Chondrocyte (in vitro differentiated cells): ENCODE measurements around the gene PRG3. TPM values are rescaled to one million over a fixed set of nuclear protein-coding genes. Genes with fewer than 3 reads are reported as not detected.

Experiments used
- DNase-seq: peaks from one replicate; pipeline ENCODE4 v3.0.0; 2021; ENCODE audit warnings: mixed read lengths, low spot score
- H3K27ac Mint-ChIP-seq: one replicate; pipeline ENCODE4 v1.8.0; 2021; ENCODE audit warnings: mild to moderate bottlenecking, moderate library complexity, mixed read lengths; ENCODE audit not compliant: unreplicated experiment
- H3K27me3 Mint-ChIP-seq: 2 replicates; pipeline ENCODE4 v1.8.0; 2021; ENCODE audit warnings: low read depth, mixed read lengths
- H3K36me3 Mint-ChIP-seq: 2 replicates; pipeline ENCODE4 v1.8.0; 2021; ENCODE audit warnings: low read depth, mixed read lengths
- H3K4me1 Mint-ChIP-seq: 2 replicates; pipeline ENCODE4 v1.8.0; 2021; ENCODE audit warnings: low read depth, mild to moderate bottlenecking, mixed read lengths
- H3K4me3 Mint-ChIP-seq: one replicate; pipeline ENCODE4 v1.8.0; 2021; ENCODE audit warnings: mild to moderate bottlenecking, moderate library complexity, mixed read lengths; ENCODE audit not compliant: unreplicated experiment
- H3K9me3 Mint-ChIP-seq: 2 replicates; pipeline ENCODE4 v1.8.0; 2021; ENCODE audit warnings: low read depth, mixed read lengths
- CTCF ChIP-seq: fragments of 200-600 bp; sonication (generic); IDR thresholded peaks from 2 replicates; pipeline ENCODE4 v1.5.0; 2021; ENCODE audit warnings: antibody characterized with exemption, mild to moderate bottlenecking, moderate library complexity
- total RNA-seq: library from RNA; stranded (reverse); gene quantifications from 3 replicates; pipeline ENCODE4 v1.2.1, GENCODE V29; 2021

PRG3 gene
- total RNA-seq, 1 donor from 2014 or later: not detected

GRCh38 chr11:57421805-57422204 is 40.9 kb upstream of the PRG3 start:
- Mint-ChIP-seq H3K36me3 (peaks cover 9% of the 10 kb centered on the region), H3K9me3 (no peaks in the 10 kb centered on the region), H3K27me3 (no peaks in the 10 kb centered on the region), H3K4me1 (peaks cover 25% of the 10 kb centered on the region), H3K27ac (no peak overlapping the region), H3K4me3 (no peak overlapping the region)
- TF ChIP-seq CTCF: no peak
- no peak for DNase-seq

- Mint-ChIP-seq H3K4me1 (peaks cover 18% of the 10 kb centered on the region), H3K36me3 (peaks cover 10% of the 10 kb centered on the region), H3K9me3 (no peaks in the 10 kb centered on the region), H3K27ac (no peak overlapping the region), H3K4me3 (no peak overlapping the region), H3K27me3 (no peaks in the 10 kb centered on the region)
- no peak for TF ChIP-seq CTCF
- no peak for DNase-seq
These were observed 40.1 kb upstream of the PRG3 start for GRCh38 chr11:57421066-57421465.

- TF ChIP-seq CTCF: no peak
- H3K27ac Mint-ChIP-seq: no peak overlapping the region
- no peak overlapping the region for H3K4me3 Mint-ChIP-seq
- no peaks in the 10 kb centered on the region for H3K4me1 Mint-ChIP-seq
- H3K9me3 Mint-ChIP-seq: no peaks in the 10 kb centered on the region
- peaks cover 20% of the 10 kb centered on the region for H3K36me3 Mint-ChIP-seq
- no peak for DNase-seq
- H3K27me3 Mint-ChIP-seq: no peaks in the 10 kb centered on the region
These were observed 38.2 kb upstream of the PRG3 start for GRCh38 chr11:57419146-57419545.

GRCh38 chr11:57418131-57418530 is 37.2 kb upstream of the PRG3 start:
- Mint-ChIP-seq H3K36me3 (peaks cover 27% of the 10 kb centered on the region), H3K27ac (no peak overlapping the region), H3K4me3 (no peak overlapping the region), H3K9me3 (no peaks in the 10 kb centered on the region), H3K4me1 (no peaks in the 10 kb centered on the region), H3K27me3 (no peaks in the 10 kb centered on the region)
- no peak for DNase-seq
- TF ChIP-seq CTCF: no peak

GRCh38 chr11:57417056-57417455 is 36.1 kb upstream of the PRG3 start:
- Mint-ChIP-seq H3K27ac (no peak overlapping the region), H3K27me3 (no peaks in the 10 kb centered on the region), H3K4me3 (no peak overlapping the region), H3K36me3 (peaks cover 28% of the 10 kb centered on the region), H3K4me1 (no peaks in the 10 kb centered on the region), H3K9me3 (no peaks in the 10 kb centered on the region)
- DNase-seq: no peak
- no peak for TF ChIP-seq CTCF
